Fibroblast of skin of abdomen (primary cell): ENCODE results near the gene FGF18. TPM values are rescaled to one million over a fixed set of nuclear protein-coding genes. Genes with fewer than 3 reads are reported as not detected.
"Not testable (repeated sequence)": the region's sequence is repeated elsewhere in the genome, so short reads cannot be mapped to it uniquely, and the experiment has no call there.

Experiments
- DNase-seq: peaks from one replicate; pipeline ENCODE4 v3.0.0-alpha.2; 2013
- polyA plus RNA-seq, 2 experiments: library from polyadenylated mRNA; unstranded; fragments of 120-200 nt; gene quantifications; one replicate each; pipeline ENCODE4 v1.2.1, GENCODE V29; 2013; ENCODE audit not compliant: insufficient read length in 2 of 2

FGF18 gene, protein sequence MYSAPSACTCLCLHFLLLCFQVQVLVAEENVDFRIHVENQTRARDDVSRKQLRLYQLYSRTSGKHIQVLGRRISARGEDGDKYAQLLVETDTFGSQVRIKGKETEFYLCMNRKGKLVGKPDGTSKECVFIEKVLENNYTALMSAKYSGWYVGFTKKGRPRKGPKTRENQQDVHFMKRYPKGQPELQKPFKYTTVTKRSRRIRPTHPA
- 0.49 TPM for polyA plus RNA-seq (2013, experiment 1 of 2; ENCODE audit: insufficient read length)
- polyA plus RNA-seq (2013, experiment 2 of 2; ENCODE audit: insufficient read length): 0.40 TPM

GRCh38 chr5:171418982-171419687, at the start of gene FGF18:
Gene FGF18, plus strand, starts transcription at chr5:171419647. Its CDS starts 553 bp downstream, at chr5:171420200.
- peak; percentile 56 for DNase-seq

- no peak for DNase-seq
Measured at GRCh38 chr5:171369898-171370297, 49.5 kb upstream of the FGF18 start.

GRCh38 chr5:171370881-171371280, 48.6 kb upstream of the FGF18 start:
- DNase-seq: not testable (repeated sequence)

DNA sequence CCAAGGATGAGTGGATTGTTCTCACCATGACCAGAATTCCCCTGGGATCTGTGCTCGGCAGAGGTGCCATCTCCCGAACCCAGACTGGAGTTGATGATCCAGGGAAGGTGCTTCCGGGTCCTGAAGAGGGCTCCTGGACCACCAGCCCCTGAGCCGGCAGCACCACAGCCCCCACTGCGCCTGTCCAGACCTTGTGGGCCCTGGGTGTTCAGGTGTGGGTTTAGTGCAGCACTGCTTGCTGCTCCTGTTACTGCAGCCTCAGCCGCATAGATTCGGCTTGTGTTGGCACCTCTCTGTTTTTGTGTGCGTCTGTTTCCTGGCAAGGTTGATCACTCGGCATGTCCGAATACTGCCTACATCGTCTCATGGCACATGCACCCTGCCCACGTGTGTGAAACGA, 48.1 kb upstream of the FGF18 start:
- DNase-seq: no peak

GRCh38 chr5:171379961-171380360, 39.5 kb upstream of the FGF18 start:
- DNase-seq: no peak

- not testable (repeated sequence) for DNase-seq
Measured at GRCh38 chr5:171384416-171384815, 35.0 kb upstream of the FGF18 start.

GRCh38 chr5:171384999-171385398, 34.4 kb upstream of the FGF18 start:
- DNase-seq: not testable (repeated sequence)

- no peak for DNase-seq
Measured at GRCh38 chr5:171386006-171386671, 33.3 kb upstream of the FGF18 start.

DNA sequence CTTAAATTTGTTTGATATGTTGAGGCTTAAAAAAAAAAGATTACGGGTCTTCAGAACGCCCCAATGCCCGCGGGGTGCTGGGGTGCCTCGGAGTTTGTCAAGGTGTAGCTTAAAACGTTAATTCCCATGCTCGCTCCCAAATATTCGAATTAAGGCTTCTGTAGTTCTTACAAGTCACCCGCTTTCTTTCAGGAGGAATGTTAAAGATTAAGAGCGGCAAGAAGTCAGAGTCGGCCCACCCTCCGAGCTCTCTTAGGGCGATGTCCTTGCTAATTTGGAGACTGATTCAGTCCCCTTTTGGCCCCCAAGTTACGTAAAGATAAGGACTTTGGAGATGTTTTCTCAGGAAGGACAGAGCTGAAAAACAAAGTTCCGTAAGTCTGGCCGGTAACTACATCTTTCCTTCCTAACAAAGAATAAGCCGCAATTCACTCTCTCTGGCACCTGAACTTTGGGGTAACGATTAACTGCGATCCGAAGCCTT, 32.5 kb upstream of the FGF18 start:
- no peak for DNase-seq

- peak; percentile 99 for DNase-seq
Measured at GRCh38 chr5:171387345-171387969, 32.0 kb upstream of the FGF18 start, which contains the start of gene NPM1. Gene NPM1, plus strand, starts transcription at chr5:171387849. Its CDS starts 100 bp downstream, at chr5:171387949.

DNA sequence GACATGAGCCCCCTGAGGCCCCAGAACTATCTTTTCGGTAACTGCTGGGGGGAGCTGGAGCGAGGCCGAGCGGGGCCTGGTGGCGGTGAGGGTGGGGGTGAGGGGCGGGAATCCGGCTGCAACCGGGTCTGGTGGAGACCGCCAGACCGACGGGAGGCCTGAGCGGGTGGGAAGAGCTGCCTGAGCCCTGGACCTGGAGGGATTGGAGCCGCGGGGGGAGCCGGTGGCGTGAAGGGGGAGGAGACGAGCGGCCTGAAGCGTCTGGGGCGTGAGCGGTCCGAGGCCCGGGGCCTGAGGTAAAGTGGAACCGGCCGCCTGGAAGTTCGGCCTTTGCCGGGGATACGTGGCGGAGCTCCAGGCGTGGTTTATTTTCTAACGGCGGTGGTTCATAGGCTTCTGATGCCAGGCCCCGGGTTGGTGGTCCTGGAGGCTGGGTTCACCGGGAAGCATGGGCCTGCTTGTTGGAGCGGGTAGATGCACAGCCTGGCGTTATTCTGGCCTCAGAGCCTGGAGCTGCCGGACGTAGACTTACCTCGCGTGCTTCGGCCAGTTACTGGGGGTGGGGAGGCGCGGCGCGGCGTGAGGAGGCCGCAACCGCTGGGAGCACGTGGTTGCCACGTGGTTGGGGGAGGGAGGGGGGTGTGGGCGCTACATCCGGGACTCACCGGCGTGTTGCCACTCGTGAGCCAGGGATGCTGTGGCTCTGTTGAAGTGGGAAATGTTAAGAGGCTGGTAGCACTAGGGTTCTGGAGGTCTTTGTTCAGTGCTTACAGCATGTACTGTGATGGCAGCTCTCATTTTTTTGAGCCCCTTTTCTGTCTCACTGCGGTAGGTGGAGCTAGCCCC, 31.3 kb upstream of the FGF18 start:
- peak; percentile 82 for DNase-seq

- DNase-seq: no peak
Measured at GRCh38 chr5:171388816-171389168, 30.7 kb upstream of the FGF18 start.

DNA sequence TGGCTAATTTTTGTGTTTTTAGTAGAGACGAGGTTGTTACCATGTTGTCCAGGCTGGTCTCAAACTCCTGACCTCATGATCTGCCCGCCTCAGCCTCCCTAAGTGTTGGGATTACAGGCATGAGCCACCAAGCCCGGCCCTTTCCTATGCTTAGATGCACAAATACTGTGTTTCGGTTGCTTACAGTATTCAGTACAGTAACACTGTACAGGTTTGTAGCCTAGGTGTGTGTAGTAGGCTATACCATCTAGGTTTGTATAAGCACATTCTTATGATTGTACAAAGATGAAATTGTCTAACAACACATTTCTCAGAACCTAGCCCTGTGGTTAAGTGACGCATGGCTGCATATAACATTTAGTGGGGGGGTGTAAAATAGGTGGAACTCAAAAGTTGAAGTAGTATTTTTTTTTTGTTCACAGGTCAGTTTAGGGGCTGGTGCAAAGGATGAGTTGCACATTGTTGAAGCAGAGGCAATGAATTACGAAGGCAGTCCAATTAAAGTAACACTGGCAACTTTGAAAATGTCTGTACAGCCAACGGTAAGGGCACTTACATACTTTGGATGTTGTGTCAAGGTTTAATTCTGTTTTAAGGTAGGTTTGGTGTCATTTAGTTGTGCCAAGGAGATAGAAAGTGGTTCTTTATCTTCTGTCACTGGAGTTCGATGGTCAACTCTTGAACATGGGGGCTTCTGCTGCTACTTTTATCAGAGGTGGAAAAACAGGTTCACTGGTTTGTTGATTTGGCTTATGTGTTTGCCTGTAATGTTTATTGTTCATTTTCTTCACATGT, 28.4 kb upstream of the FGF18 start:
- no peak for DNase-seq

DNA sequence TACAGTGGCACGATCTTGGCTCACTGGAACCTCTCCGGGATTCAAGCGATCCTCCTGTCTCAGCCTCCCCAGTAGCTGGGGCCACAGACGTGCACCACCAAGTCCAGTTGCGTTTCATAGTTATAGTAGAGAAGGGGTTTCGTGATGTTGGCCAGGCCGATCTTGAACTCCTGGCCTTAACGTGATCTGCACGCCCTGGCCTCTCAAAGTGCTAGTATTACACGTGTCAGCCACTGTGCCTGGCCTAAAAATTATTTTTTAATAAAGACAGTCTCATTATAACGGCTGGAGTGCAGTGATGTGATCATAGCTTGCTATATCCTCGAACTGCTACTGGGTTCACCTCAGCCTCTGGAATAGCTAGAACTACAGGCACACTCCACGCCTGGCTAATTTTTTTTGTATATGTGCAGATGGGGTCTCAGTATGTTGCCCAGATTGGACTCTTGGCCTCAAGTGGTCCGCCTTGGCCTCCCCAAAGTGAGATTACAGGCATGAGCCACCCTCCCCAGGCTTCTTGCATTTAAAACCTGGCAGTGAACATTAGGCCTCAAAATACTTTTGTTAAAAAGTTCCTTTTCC, 27.4 kb upstream of the FGF18 start:
- no peak for DNase-seq

GRCh38 chr5:171392585-171393159, 26.8 kb upstream of the FGF18 start:
- DNase-seq: no peak

- DNase-seq: no peak
Measured at GRCh38 chr5:171395042-171395441, 24.4 kb upstream of the FGF18 start.

- DNase-seq: not testable (repeated sequence)
Measured at GRCh38 chr5:171396583-171396982, 22.9 kb upstream of the FGF18 start.

DNA sequence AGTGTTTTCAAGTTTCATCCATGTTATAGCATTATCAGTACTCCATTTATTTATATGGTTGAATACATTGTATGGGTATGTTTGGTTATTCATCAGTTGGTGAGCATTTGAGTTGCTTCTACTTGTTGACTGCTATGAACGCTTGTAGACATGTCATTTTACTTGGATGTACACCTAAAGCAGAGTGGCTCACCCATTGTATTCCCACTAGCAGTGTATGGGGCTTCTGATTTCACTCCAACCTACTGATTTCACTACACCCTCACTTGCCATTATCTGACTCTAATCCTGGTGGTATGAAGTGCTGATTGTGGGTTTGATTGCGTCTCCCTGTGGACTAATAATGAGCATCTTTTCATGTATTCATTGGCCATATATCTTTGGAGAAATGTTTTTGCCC, 22.3 kb upstream of the FGF18 start:
- no peak for DNase-seq

DNA sequence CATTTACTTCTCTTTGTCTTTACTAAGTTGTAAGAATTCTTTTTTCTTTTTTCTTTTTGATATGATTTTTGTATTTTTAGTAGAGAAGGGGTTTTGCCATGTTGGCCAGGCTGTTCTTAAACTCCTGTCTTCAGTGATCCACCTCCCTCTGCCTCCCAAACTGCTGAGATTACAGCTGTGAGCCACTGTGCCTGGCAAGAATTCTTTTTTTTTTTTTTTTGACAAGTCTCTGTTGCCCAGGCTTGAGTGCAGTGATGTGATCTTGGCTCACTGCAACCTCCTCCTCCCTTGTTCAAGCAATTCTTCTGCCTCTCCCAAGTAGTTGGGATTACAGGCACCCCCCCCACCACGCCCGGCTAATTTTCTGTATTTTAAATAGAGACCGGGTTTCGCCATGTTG, 21.8 kb upstream of the FGF18 start:
- no peak for DNase-seq

DNA sequence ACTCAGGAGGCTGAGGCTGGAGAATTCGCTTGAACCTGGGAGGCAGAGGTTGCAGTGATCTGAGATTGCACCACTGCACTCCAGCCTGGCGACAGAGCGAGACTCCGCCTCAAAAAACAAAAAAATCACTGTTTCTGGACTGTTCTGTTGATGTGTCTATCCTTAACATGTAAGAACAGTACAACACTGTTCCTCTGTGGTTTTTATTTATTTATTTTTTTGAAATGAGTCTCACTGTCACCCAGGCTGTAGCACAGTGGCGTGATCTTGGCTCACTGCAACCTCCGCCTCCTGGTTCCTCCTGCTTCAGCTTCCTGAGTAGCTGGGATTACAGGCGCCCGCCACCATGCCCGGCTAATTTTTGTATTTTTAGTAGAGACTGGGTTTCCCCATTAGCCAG, 20.8 kb upstream of the FGF18 start:
- DNase-seq: not testable (repeated sequence)
